PC-3 (cell line): ENCODE data around the gene LSG1.

Source experiments
- EZH2 ChIP-seq: fragments of 300-600 bp; sonication (generic); IDR thresholded peaks from one replicate; pipeline ENCODE4 v1.6.1; 2017; ENCODE audit warnings: antibody characterized with exemption, mild to moderate bottlenecking, low read length; ENCODE audit not compliant: unreplicated experiment
- EZH2phosphoT487 ChIP-seq: fragments of 300-600 bp; sonication (generic); IDR thresholded peaks from 2 replicates; pipeline ENCODE4 v1.6.1; 2018; ENCODE audit warnings: mild to moderate bottlenecking, antibody characterized with exemption, low read length, borderline replicate concordance
- TF ChIP-seq, protein P1 (sequence below): fragments of 300-600 bp; sonication (generic); conservative IDR thresholded peaks from 2 replicates; pipeline ENCODE4 v1.5.1; 2017; ENCODE audit warnings: antibody characterized with exemption, low read depth, mild to moderate bottlenecking, low read length

DNA sequence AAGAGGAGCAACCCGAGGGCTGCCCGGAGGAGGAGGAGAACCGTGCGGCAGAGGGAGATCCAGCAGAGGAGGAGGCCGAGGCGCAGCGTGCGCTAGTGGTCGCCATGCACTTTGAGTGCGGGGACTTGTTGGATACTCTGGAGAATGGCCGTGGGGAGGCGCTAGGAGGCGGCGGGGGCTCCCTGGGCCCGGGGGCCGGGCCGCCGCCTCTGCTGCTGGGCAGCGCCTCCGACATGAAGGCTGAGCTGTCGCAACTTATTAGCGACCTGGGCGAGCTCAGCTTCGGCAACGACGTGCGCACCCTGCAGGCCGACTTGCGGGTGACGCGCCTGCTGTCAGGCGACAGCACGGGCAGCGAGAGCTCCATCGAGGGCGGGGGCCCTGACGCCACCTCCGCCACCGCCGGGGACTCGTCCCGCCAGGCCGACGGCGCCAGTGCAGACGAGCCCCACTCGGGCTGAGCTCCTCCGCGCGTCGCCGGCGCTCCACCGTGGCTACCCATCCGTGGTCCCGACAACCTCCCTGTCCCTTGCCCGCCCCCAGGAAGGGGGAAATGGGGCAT, 15.7 kb upstream of the LSG1 start:
- TF ChIP-seq EZH2 = no peak
- TF ChIP-seq, protein P1, sequence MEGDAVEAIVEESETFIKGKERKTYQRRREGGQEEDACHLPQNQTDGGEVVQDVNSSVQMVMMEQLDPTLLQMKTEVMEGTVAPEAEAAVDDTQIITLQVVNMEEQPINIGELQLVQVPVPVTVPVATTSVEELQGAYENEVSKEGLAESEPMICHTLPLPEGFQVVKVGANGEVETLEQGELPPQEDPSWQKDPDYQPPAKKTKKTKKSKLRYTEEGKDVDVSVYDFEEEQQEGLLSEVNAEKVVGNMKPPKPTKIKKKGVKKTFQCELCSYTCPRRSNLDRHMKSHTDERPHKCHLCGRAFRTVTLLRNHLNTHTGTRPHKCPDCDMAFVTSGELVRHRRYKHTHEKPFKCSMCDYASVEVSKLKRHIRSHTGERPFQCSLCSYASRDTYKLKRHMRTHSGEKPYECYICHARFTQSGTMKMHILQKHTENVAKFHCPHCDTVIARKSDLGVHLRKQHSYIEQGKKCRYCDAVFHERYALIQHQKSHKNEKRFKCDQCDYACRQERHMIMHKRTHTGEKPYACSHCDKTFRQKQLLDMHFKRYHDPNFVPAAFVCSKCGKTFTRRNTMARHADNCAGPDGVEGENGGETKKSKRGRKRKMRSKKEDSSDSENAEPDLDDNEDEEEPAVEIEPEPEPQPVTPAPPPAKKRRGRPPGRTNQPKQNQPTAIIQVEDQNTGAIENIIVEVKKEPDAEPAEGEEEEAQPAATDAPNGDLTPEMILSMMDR = peak; percentile 57; the same call in 1 of the 2 replicates
- no peak for TF ChIP-seq EZH2phosphoT487
